ENCODE results near the gene RAI14.

RAI14 gene

DNA sequence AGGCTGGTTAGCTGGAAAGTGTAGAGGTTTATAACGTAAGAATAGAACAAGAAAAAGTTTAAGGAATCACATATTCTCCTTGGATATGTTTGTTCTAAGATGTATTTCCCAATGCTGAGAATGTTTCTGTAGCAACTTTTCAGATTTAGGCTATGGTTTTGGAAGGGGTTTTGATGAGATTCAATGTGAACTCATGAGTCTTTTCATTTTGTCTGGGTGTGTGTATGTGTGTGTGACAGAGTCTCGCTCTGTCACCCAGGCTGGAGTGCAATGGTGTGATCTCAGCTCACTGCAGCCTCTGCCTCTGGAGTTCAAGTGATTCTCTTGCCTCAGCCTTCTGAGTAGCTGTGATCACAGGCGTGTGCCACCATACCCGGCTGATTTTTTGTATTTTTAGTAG lies 38.6 kb downstream of the RAI14 start:
- TF ChIP-seq CTCF (IDR thresholded peaks at IDR 0.05; ENCODE audit: low read depth, low read length, missing control alignments) = no peak
- no peak overlapping the region for H3K4me3 ChIP-seq (replicated peaks; ENCODE audit: low read depth, low read length)
- no peak for DNase-seq (ENCODE audit: extremely low read depth, low read depth)

GRCh38 chr5:34695275-34696027 lies 39.3 kb downstream of the RAI14 start:
- no peak overlapping the region for H3K4me3 ChIP-seq (replicated peaks; ENCODE audit: low read depth, low read length)
- no peak for TF ChIP-seq CTCF (IDR thresholded peaks at IDR 0.05; ENCODE audit: low read depth, low read length, missing control alignments)
- no peak for DNase-seq (ENCODE audit: extremely low read depth, low read depth)

- no peak for DNase-seq (ENCODE audit: extremely low read depth, low read depth)
- H3K4me3 ChIP-seq (replicated peaks; ENCODE audit: low read depth, low read length) = no peak overlapping the region
- TF ChIP-seq CTCF (IDR thresholded peaks at IDR 0.05; ENCODE audit: low read depth, low read length, missing control alignments) = no peak
Observed at GRCh38 chr5:34697308-34698108, 41.4 kb downstream of the RAI14 start.

DNA sequence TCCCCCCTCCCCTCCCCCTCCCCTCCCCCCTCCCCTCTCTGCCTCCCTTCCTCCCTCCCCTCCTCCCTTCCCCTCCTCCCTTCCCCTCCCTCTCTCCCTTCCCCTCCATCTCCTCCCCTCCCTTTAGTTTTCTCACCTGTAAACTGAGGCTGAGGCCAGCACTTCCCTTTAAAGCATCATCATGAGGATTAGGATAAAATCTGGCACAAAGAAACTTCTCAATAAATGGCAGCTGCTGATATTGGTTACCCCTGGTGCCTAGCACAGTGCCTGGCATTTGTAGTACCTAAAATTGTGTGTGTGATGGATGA lies 41.9 kb downstream of the RAI14 start:
- TF ChIP-seq CTCF (IDR thresholded peaks at IDR 0.05; ENCODE audit: low read depth, low read length, missing control alignments) = no peak
- H3K4me3 ChIP-seq (replicated peaks; ENCODE audit: low read depth, low read length) = no peak overlapping the region
- DNase-seq (ENCODE audit: extremely low read depth, low read depth) = no peak

GRCh38 chr5:34698754-34699153 lies 42.6 kb downstream of the RAI14 start:
- TF ChIP-seq CTCF (IDR thresholded peaks at IDR 0.05; ENCODE audit: low read depth, low read length, missing control alignments) = no peak
- no peak overlapping the region for H3K4me3 ChIP-seq (replicated peaks; ENCODE audit: low read depth, low read length)
- DNase-seq (ENCODE audit: extremely low read depth, low read depth) = no peak

- TF ChIP-seq CTCF (IDR thresholded peaks at IDR 0.05; ENCODE audit: low read depth, low read length, missing control alignments) = no peak
- DNase-seq (ENCODE audit: extremely low read depth, low read depth) = no peak
- H3K4me3 ChIP-seq (replicated peaks; ENCODE audit: low read depth, low read length) = no peak overlapping the region
Observed at GRCh38 chr5:34699155-34700077, 43.3 kb downstream of the RAI14 start.

Measured in HFF-Myc (cell line).